HCT116 (cell line): ENCODE data around the gene ROGDI.

Source experiments
- CEBPB ChIP-seq: IDR thresholded peaks from 2 replicates; pipeline ENCODE4 v1.6.1; 2012; ENCODE audit warnings: low read depth
- CTCF ChIP-seq, 3 experiments: fragments of 200-600 bp in 1 of 3; sonication (generic) in 1 of 3; IDR thresholded peaks in 2 of 3; conservative IDR thresholded peaks in 1 of 3; 2 replicates each; pipeline ENCODE4 v1.5.1; 2012 to 2017; ENCODE audit warnings: low read depth in 2 of 3, low read length in 2 of 3, antibody characterized with exemption in 1 of 3, borderline replicate concordance in 1 of 3, control low read depth in 1 of 3, mild to moderate bottlenecking in 1 of 3, mixed read lengths in 1 of 3, mixed run types in 1 of 3, moderate library complexity in 1 of 3; ENCODE audit not compliant: insufficient read depth in 1 of 3
- ELF1 ChIP-seq: IDR thresholded peaks from 2 replicates; pipeline ENCODE4 v1.6.1; 2012; ENCODE audit warnings: low read depth, borderline replicate concordance
- JUND ChIP-seq: IDR thresholded peaks from 2 replicates; pipeline ENCODE4 v1.6.1; 2012
- POLR2A ChIP-seq: IDR thresholded peaks from 2 replicates; pipeline ENCODE4 v1.7.0; 2011; ENCODE audit warnings: borderline replicate concordance; ENCODE audit not compliant: insufficient read depth, insufficient read length; ENCODE audit errors: extremely low read depth
- SRF ChIP-seq: IDR thresholded peaks from 2 replicates; pipeline ENCODE4 v1.6.1; 2012; ENCODE audit warnings: low read depth
- YY1 ChIP-seq: IDR thresholded peaks from 2 replicates; pipeline ENCODE4 v1.6.1; 2011; ENCODE audit warnings: low read length, low read depth, moderate library complexity, mild to moderate bottlenecking; ENCODE audit not compliant: insufficient replicate concordance; ENCODE audit errors: extremely low read depth

- TF ChIP-seq CTCF (IDR thresholded peaks at IDR 0.05 in 2 of 3, conservative IDR thresholded peaks at IDR 0.05 in 1 of 3; ENCODE audit: borderline replicate concordance in 1 of 3, insufficient read depth in 1 of 3, low read depth in 2 of 3, low read length in 2 of 3) (no peak), SRF (no peak), ELF1 (no peak), POLR2A (no peak), YY1 (no peak), JUND (no peak), CEBPB (no peak)
Measured at GRCh38 chr16:4826526-4826925, 24.1 kb upstream of the ROGDI start.
